ENCODE measurements around the gene BTBD18.

BTBD18 gene

DNA sequence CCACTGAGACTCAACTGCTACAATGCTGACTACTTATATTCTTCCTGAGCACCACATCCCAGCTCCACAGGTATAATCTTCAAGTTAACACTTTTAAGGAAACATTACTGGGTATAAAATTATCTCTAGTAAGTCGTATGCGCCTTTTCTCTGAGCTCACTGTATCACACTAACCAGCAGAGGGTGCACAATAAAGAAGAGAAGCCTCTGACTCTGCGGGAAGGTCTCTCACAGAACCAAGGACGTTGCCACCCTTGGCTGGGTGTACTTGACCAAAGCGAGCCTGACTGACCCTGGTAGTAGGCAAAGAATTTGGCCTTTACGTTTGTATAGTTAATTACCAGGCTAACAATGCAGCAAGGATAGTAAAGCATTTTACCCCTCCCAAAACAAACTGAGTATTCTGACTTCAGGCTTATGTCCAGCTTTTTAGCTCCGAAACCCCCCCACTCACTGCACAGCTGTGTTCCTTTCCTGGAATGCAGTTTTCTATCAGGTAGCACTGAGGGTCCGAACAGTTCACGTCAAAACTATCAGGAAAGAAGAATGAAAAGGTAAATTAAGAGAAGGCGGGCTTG is at the start of gene BTBD18:
BTBD18 (minus strand) TSS at position 144 of the 578 bp plus-strand sequence. CDS start 631 bp downstream, outside the sequence.
- DNase-seq, result no peak

GRCh38 chr11:57801183-57801485 is 49.5 kb upstream of the BTBD18 start:
- no peak for DNase-seq

- DNase-seq, result no peak
Measured at GRCh38 chr11:57800444-57801182, 49.0 kb upstream of the BTBD18 start.

DNA sequence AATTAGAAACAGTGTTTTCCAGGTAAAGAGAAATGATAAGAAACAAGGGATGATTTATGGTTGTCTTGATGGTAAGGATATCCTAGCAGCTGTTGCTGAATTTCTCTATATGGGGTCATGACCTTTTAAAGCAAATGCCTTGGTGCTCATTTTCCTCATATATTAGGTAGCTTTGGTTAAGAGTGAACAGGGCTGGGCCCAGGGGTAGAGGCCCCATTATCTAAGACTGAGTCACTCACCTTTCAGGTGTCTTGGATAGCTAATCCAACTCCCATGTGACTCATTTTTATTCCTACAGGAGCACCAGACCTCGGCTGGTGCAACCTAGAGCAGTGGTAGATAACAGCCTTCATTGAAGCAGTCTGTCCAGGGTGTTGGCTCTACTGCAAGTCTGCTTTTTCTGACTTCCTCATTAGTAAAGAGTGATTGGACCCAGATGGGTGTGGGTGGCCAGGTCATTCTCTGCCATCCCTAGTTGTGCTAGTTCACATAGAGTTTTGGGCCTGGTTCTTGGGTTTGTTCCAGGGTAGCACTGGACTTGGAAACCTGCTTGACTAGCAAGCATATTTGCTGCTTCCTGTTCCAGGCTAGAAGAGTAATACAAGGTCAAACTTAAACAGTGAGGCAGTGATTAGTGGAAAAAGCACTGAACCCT is 47.4 kb upstream of the BTBD18 start:
- peak; percentile 2 for DNase-seq

DNA sequence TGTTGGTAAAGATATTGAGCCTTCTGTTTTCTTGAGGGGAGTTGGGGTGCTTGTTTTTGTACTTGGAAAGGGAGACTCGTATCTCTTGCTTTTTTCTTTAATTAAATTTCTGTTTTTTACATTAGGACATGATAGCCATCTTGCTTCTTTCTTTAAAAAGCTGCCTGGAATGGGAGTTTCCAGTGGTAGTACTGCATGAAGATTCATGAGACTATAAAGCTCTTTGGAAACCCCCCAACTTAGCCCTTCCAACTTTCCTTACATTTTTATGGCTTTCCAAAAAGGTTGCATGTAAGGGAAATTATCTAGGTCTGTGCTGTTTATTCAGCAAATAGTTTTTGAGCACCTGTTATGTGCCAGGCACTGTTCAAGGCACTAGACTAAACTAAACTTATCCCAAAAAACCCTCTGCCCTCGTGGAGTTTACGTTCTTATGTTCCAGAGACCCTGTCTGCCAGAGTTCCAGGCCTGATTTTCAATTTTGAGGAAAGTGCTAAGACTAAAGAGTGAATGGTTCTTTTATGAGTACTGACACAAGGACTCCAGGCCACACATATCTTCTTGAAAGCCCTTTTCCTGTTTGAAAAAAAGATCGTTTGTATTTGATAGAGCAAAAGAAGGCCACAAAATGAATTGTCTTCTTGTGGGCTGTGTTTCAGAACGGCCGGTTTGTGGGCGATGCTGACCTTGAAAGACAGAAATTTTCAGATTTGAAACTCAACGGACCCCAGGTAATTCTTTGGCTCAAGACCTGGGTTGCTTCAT is 41.9 kb upstream of the BTBD18 start:
- DNase-seq, result no peak

- DNase-seq, result no peak
Measured at GRCh38 chr11:57792870-57793269, 41.3 kb upstream of the BTBD18 start.

DNA sequence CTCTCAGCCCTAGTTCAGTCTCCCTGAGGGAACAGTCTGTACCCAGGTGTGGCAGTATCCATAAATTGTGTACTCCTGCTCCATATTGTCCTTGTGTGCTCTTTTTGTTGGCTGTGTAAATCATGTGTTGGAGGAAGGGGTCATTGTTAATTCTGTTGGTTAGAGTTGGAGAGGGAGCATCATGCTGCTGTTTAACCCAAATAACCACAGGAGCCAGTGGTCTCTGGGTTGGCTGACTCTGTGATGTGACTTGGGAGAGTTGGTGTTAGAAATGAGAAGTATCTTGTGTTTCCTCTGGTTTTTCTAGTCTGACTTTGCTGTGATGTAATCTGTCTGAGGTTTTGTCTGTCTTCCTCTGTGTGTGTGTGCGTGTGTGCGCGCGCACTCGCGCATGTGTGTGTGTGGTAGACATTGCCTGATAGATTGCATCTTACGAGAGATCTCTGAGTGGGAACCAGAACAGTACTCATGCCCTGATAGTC is 40.5 kb upstream of the BTBD18 start:
- peak; percentile 84 for DNase-seq

- DNase-seq, result no peak
Measured at GRCh38 chr11:57791321-57792059, 39.9 kb upstream of the BTBD18 start.

DNA sequence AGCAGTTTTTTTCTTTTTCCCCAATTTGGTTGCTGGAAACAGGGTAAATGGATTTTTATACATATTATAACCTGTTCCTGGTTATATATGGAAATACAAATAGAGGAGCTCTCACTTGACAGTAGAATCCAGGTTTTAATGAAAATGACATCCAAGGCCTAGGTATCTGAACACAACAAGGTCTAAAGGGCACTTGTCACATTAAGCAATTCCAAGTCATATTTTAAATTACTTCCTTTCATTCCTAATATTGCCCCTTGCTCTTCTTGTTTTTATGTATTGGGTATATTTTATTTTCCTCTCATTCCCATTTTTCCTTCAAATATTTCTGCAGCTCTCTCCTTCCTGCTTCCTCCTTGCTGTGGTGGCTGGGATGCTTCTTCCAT is 37.1 kb upstream of the BTBD18 start:
- DNase-seq, result no peak

GRCh38 chr11:57787920-57788702 is 36.5 kb upstream of the BTBD18 start:
- no peak for DNase-seq

DNA sequence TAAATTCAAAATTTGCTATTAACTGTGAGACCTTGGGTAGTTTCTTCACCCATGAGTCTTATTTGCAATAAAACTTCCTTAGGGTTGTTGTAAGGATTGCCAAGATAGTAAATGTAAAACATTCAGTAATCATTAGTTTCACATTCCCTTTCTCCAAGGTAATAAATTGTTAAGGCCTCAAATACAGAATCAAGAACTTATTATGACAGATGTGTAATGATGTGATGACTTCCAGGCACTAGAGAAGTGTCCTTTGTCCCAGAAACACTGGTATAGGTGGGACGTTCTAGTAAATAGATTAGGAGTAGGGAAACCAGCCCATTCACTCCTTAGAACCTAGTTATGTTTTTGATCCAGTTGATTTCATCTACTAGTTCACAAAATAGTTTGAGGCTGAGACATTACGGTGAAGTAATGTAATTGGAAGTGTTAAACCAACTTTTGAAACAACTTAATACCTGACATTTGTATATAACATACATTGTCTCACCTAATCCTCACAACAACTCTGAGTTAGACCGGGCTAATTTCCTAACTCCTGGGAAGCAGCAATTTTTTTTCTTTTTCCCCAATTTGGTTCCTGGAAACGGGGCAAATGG is 35.5 kb upstream of the BTBD18 start:
- DNase-seq, result no peak

GRCh38 chr11:57786436-57786835 is 34.8 kb upstream of the BTBD18 start:
- no peak for DNase-seq

DNA sequence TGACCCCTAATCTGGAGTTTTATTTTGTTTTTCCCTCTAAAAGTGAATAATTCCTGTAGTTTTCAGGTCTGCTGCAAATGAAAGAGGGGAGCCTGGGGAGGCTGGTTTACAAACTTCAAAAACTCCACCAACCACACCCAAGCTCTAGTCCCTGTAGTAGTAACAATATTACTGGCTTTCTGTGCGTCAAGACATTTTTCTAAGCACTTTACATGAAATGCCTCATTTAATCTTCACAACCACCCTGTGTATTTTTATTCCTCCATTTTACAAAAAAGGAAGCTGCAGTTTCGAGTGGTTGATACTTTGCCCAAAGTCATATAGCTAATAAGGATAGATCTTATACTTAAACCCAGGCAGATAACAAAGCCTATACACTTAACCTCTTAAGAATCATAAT is 33.5 kb upstream of the BTBD18 start:
- no peak for DNase-seq

DNA sequence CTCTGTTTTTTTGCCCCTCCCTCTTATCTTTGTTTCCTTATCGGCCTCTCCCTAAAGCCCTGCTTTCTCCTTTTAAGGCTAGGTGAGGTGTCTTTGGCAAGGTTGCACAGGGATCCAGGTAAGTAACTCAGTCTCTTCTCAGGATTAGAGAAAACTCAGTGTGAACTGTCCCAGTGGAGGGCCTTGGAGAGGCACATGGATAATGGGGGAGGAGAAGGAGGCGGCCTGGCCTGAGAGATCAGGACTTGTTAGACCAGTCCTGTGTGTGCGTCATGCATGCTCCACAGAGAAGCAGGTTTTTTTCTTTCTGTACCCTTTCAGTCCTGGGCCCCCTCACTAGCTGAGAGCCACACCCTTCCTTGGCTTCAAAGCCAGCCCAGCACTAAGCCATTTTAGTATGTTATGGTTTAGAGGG is 29.9 kb upstream of the BTBD18 start:
- no peak for DNase-seq

DNA sequence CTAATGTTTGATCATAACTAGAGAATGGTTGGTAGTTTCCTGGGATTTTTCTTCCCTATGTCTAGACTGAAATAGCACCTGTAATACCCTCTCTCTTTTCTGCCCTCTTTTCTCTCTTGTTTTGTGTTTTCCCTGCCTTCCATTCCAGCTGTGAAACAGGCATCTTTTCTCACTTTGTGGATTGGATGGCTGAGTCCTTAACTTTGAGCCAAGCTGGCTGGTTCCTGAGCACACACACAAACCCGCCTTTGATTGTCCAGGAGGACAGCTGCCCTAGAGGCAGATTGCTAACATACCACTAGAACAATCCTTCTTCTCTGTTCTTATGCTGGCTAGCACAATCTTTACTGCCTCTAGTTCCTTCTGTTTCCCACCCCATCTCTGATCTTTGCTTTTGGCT is 27.7 kb upstream of the BTBD18 start:
- DNase-seq, result no peak

GRCh38 chr11:57778318-57779037 is 26.9 kb upstream of the BTBD18 start:
- no peak for DNase-seq

DNA sequence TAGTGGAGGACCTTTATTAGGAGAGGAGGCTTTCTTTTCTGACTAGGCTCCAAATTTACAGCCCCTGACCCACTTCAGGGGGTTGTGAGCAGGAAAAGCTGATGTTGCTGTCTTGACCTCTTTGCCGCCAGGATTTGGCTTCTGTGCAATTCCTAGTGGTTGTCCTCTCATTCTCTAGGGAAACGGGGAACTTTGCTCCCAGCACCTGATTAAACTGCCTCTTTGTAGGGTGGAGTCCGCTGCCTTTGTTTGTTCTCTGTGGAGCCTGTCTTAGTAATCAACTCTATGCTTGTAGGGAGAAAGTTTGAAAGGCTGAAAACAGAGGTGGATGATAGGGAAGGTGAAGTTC is 26.3 kb upstream of the BTBD18 start:
- no peak for DNase-seq

GRCh38 chr11:57776577-57777210 is 25.1 kb upstream of the BTBD18 start:
- DNase-seq, result no peak

- DNase-seq, result no peak
Measured at GRCh38 chr11:57776031-57776521, 24.5 kb upstream of the BTBD18 start.

DNA sequence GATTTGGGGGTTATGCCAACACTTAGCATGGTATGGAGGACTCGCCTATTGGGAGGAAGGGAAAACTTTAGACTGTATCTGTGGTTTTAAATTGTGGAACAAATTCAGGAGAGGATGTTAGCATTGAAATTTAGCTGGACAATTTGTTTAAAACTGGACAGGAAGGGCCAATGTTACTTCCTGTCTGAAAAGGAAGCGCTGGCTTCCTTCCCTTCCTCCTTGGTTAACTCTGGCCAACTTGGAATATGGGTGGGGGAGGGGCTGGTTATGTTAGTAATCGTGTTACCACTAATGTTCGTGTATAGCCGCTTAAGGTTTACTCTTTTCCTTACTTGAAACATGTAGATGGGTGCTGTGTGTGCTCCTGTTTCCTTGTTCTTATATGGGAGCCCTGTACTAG is 23.9 kb upstream of the BTBD18 start:
- DNase-seq, result no peak
